Liver (tissue), 3 donors: ENCODE results near the gene KNDC1.

ENCODE experiments used
- CTCF ChIP-seq: fragments of 150-350 bp; IDR thresholded peaks from 2 replicates; pipeline ENCODE4 v1.5.1; 2017; ENCODE audit warnings: improper control_type of control experiment, low read depth, low read length; ENCODE audit not compliant: missing input control
- EGR1 ChIP-seq, 2 donors: IDR thresholded peaks; 2 replicates each; pipeline ENCODE4 v1.6.1; 2016 to 2018; ENCODE audit warnings: antibody characterized with exemption in 2 of 2, low read depth in 2 of 2
- FOXA1 ChIP-seq: IDR thresholded peaks from 2 replicates; pipeline ENCODE4 v1.6.1; 2016; ENCODE audit warnings: antibody characterized with exemption
- GABPA ChIP-seq, 2 donors: IDR thresholded peaks in 1 of 2; conservative IDR thresholded peaks in 1 of 2; 2 replicates each; pipeline ENCODE4 v1.6.1; 2016; ENCODE audit warnings: antibody characterized with exemption in 2 of 2, mild to moderate bottlenecking in 1 of 2, moderate library complexity in 1 of 2
- HNF4A ChIP-seq, 2 donors: conservative IDR thresholded peaks; 2 replicates each; pipeline ENCODE4 v1.6.1; 2016; ENCODE audit warnings: antibody characterized with exemption in 2 of 2, mild to moderate bottlenecking in 2 of 2
- JUND ChIP-seq, 2 donors: IDR thresholded peaks; 2 replicates each; pipeline ENCODE4 v1.6.1; 2016; ENCODE audit warnings: antibody characterized with exemption in 2 of 2
- RAD21 ChIP-seq, 2 donors: IDR thresholded peaks; 2 replicates each; pipeline ENCODE4 v1.6.1; 2016; ENCODE audit warnings: antibody characterized with exemption in 2 of 2, mild to moderate bottlenecking in 2 of 2
- SP1 ChIP-seq: IDR thresholded peaks from 2 replicates; pipeline ENCODE4 v1.6.1; 2018; ENCODE audit warnings: antibody characterized with exemption, mild to moderate bottlenecking
- TAF1 ChIP-seq: conservative IDR thresholded peaks from 2 replicates; pipeline ENCODE4 v1.6.1; 2016; ENCODE audit warnings: antibody characterized with exemption, mild to moderate bottlenecking
- YY1 ChIP-seq: IDR thresholded peaks from 2 replicates; pipeline ENCODE4 v1.6.1; 2016; ENCODE audit warnings: antibody characterized with exemption, mild to moderate bottlenecking
- TF ChIP-seq, protein P1 (sequence below): IDR thresholded peaks from 2 replicates; pipeline ENCODE4 v1.6.1; 2016; ENCODE audit warnings: antibody characterized with exemption
- TF ChIP-seq, protein P2 (sequence below): IDR thresholded peaks from 2 replicates; pipeline ENCODE4 v1.6.1; 2016; ENCODE audit warnings: antibody characterized with exemption, mild to moderate bottlenecking
- TF ChIP-seq, protein P3 (sequence below): IDR thresholded peaks from 2 replicates; pipeline ENCODE4 v1.6.1; 2016; ENCODE audit warnings: antibody characterized with exemption
- donor health status: healthy.
- donor health status: healthy.

DNA sequence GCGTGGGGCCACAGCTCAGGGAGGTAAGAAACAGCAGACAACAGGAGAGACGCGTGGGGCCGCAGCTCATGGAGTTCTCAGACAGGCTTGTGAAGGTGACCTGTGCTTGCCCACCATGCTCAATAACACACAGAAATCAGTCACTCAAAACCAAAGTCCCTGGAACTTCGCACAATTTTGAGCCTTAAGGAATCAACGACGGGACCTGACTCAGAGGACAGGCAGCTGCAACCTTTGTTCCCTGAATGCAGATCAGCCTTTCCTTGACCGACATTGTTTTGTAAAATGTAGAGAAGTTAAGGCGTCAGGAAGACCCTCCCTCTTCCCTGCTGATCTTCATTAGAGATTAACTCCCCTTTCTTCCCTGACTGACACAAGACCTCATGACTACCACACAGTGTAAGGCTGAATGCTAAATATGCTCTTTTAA is 8.5 kb upstream of the KNDC1 start:
- TF ChIP-seq, protein P1, sequence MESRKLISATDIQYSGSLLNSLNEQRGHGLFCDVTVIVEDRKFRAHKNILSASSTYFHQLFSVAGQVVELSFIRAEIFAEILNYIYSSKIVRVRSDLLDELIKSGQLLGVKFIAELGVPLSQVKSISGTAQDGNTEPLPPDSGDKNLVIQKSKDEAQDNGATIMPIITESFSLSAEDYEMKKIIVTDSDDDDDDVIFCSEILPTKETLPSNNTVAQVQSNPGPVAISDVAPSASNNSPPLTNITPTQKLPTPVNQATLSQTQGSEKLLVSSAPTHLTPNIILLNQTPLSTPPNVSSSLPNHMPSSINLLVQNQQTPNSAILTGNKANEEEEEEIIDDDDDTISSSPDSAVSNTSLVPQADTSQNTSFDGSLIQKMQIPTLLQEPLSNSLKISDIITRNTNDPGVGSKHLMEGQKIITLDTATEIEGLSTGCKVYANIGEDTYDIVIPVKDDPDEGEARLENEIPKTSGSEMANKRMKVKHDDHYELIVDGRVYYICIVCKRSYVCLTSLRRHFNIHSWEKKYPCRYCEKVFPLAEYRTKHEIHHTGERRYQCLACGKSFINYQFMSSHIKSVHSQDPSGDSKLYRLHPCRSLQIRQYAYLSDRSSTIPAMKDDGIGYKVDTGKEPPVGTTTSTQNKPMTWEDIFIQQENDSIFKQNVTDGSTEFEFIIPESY: no peak
- no peak for TF ChIP-seq TAF1
- TF ChIP-seq GABPA (IDR thresholded peaks at IDR 0.05 in 1 of 2, conservative IDR thresholded peaks at IDR 0.05 in 1 of 2): no peak
- TF ChIP-seq, protein P2, sequence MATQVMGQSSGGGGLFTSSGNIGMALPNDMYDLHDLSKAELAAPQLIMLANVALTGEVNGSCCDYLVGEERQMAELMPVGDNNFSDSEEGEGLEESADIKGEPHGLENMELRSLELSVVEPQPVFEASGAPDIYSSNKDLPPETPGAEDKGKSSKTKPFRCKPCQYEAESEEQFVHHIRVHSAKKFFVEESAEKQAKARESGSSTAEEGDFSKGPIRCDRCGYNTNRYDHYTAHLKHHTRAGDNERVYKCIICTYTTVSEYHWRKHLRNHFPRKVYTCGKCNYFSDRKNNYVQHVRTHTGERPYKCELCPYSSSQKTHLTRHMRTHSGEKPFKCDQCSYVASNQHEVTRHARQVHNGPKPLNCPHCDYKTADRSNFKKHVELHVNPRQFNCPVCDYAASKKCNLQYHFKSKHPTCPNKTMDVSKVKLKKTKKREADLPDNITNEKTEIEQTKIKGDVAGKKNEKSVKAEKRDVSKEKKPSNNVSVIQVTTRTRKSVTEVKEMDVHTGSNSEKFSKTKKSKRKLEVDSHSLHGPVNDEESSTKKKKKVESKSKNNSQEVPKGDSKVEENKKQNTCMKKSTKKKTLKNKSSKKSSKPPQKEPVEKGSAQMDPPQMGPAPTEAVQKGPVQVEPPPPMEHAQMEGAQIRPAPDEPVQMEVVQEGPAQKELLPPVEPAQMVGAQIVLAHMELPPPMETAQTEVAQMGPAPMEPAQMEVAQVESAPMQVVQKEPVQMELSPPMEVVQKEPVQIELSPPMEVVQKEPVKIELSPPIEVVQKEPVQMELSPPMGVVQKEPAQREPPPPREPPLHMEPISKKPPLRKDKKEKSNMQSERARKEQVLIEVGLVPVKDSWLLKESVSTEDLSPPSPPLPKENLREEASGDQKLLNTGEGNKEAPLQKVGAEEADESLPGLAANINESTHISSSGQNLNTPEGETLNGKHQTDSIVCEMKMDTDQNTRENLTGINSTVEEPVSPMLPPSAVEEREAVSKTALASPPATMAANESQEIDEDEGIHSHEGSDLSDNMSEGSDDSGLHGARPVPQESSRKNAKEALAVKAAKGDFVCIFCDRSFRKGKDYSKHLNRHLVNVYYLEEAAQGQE: no peak
- TF ChIP-seq, protein P3, sequence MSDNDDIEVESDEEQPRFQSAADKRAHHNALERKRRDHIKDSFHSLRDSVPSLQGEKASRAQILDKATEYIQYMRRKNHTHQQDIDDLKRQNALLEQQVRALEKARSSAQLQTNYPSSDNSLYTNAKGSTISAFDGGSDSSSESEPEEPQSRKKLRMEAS: no peak
- TF ChIP-seq EGR1 (IDR thresholded peaks at IDR 0.05; ENCODE audit: low read depth in 2 of 2): no peak
- TF ChIP-seq CTCF: no peak
- no peak for TF ChIP-seq RAD21 (IDR thresholded peaks at IDR 0.05)
- TF ChIP-seq FOXA1: no peak
- TF ChIP-seq JUND (IDR thresholded peaks at IDR 0.05): no peak
- TF ChIP-seq YY1: no peak
- TF ChIP-seq SP1: no peak
- TF ChIP-seq HNF4A (conservative IDR thresholded peaks at IDR 0.05): no peak
